GM12801 (cell line): Measurements from ENCODE around the gene PCGF2.

Experiments
- CTCF ChIP-seq: IDR thresholded peaks from one replicate; pipeline ENCODE4 v1.5.1; 2011; ENCODE audit warnings: control low read depth; ENCODE audit not compliant: insufficient read length; ENCODE audit errors: extremely low read depth

PCGF2 gene

DNA sequence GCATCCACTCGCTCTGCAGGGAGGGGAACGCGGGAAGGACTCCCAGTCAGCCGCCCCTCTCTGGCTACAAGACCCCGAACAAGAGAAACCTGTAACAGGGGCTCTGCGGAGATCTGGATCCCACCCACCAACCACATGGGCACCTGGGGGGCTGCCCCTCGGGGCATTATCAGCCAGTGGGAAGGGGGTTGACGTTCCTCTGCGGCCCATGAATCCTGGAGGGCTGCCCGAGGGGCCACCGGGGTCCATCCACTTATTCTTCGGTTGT is 1.8 kb upstream of the PCGF2 start:
- no peak for TF ChIP-seq CTCF

GRCh38 chr17:38749223-38750043 is 1.3 kb upstream of the PCGF2 start:
- TF ChIP-seq CTCF, result no peak

GRCh38 chr17:38748892-38749222 is 721 bp upstream of the PCGF2 start:
- no peak for TF ChIP-seq CTCF

DNA sequence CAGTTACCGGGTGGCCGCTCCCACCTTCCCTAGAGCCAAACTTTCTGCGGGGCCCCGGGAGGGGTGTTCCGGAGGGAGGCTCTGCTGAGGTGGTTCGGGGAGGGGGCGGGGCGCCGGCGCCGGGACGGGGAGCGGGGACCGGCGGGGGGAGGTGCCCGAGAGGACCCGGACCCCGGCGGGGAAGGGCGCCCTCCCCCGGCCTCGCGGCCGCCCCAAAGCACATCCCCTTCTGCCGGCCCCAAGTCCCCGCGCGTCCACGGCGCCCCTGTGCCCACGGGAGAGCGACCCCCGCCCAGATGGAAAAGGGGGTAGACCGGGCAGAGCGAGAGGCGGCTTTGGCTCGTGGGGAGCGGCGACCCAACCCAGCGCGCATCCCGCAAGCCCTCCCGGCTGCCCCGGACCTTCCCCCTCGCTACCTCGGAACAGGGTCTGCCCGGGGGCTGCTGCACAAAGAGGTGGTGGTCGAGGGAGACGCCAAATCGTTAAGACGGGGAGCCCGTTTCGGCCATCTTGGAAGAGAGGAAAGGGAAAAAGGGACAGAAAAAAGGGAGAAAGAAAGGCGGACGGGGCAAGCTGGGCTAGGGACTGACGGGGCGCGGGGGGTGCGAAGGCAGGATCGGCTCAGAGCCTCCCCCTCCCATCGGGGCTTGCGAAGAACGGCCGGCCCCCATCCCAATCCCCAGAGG is 530 bp downstream of the PCGF2 start:
- no peak for TF ChIP-seq CTCF

GRCh38 chr17:38746849-38747462 is 1.2 kb downstream of the PCGF2 start:
- no peak for TF ChIP-seq CTCF

DNA sequence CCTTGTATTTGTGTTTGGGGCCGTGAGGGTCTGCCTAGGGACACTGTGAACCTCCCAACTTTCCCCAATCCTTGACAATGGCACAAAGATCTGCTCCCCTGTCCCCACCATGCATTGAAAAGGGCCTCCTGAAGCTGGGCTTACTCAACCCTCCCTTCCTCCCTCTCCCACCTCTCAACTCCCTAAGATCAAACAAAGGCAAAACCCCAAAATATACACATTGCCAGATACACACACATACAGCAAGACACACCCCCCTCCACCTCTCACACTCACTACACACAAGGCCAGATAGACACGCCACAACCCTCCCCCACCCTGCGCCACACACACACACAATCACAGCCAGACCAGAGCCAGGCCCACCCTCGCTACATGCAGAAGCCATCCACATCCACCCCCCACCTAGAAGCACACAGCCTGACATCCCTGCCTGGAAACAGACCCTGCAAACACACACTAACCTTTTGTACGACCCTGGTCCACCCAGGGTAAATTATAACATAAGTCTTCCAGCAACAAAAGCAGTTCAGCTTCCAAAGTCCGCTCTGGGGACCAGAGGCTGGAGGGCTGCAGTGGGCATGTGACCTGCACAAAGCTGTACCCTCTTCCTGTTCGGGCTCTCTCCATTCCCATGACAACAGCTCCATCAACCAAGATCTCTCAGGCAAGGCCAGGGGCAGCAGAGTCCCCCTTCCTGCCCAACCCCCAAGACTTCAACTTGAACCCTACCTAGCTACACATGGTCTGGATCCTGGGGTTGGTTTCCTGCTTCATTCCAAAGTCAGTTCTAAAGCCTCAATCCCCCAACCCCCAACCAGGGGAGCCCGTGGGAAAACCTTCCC is 1.9 kb downstream of the PCGF2 start:
- TF ChIP-seq CTCF, result no peak

- TF ChIP-seq CTCF, result no peak
Observed at GRCh38 chr17:38745545-38745944, 2.6 kb downstream of the PCGF2 start.
